Urothelium cell line (cell line): ENCODE measurements around the gene FAM163B.

ENCODE experiments used
- DNase-seq: peaks from one replicate; pipeline ENCODE4 v3.0.0; 2011; ENCODE audit warnings: low spot score, mixed read lengths
- FAIRE-seq: peaks from 2 replicates; lab custom pipeline; 2011; peaks lifted over from hg19 to GRCh38; lab: Jason Lieb, UNC

Gene FAM163B

GRCh38 chr9:133584559-133585476, 24.4 kb downstream of the FAM163B start:
- no peak for FAIRE-seq
- DNase-seq = no peak

- no peak for FAIRE-seq
Measured at GRCh38 chr9:133584167-133584558, 25.0 kb downstream of the FAM163B start.

GRCh38 chr9:133583586-133583985, 25.6 kb downstream of the FAM163B start:
- no peak for DNase-seq
- FAIRE-seq = no peak

More at GRCh38 chr9:133584167-133584558, 25.0 kb downstream of the FAM163B start:
- DNase-seq = no peak

- DNase-seq (no peak), FAIRE-seq (no peak)
Measured at GRCh38 chr9:133583111-133583510, 26.1 kb downstream of the FAM163B start.

- FAIRE-seq (peak; percentile 37), DNase-seq (no peak)
Measured at GRCh38 chr9:133582501-133583045, 26.6 kb downstream of the FAM163B start.

- FAIRE-seq (no peak), DNase-seq (no peak)
Measured at GRCh38 chr9:133581513-133582343, 27.5 kb downstream of the FAM163B start.

- FAIRE-seq = no peak
- no peak for DNase-seq
Measured at GRCh38 chr9:133581011-133581410, 28.2 kb downstream of the FAM163B start.

GRCh38 chr9:133580419-133580738, 28.8 kb downstream of the FAM163B start:
- DNase-seq (no peak), FAIRE-seq (no peak)

GRCh38 chr9:133579601-133580418, 29.4 kb downstream of the FAM163B start:
- FAIRE-seq = no peak

GRCh38 chr9:133578524-133579441, 30.4 kb downstream of the FAM163B start:
- FAIRE-seq (no peak), DNase-seq (no peak)

More at GRCh38 chr9:133579601-133580418, 29.4 kb downstream of the FAM163B start:
- no peak for DNase-seq

GRCh38 chr9:133577737-133578112, 31.5 kb downstream of the FAM163B start:
- FAIRE-seq (no peak), DNase-seq (no peak)

GRCh38 chr9:133576875-133577736, 32.1 kb downstream of the FAM163B start:
- no peak for FAIRE-seq
- DNase-seq = peak; percentile 27

- DNase-seq (no peak), FAIRE-seq (no peak)
Measured at GRCh38 chr9:133576031-133576874, 32.9 kb downstream of the FAM163B start.

GRCh38 chr9:133575186-133576030, 33.8 kb downstream of the FAM163B start:
- FAIRE-seq (no peak), DNase-seq (no peak)

GRCh38 chr9:133574771-133575170, 34.4 kb downstream of the FAM163B start:
- DNase-seq (no peak), FAIRE-seq (no peak)

GRCh38 chr9:133573791-133574515, 35.2 kb downstream of the FAM163B start:
- DNase-seq (no peak), FAIRE-seq (no peak)
